NCI-H2107 (cell line): ENCODE measurements around the gene RNF148.
"Not testable (repeated sequence)": the region's sequence is repeated elsewhere in the genome, so short reads cannot be mapped to it uniquely, and the experiment has no call there.

ENCODE experiments used
- DNase-seq: peaks from one replicate; lab custom pipeline; 2025; lab: John Stamatoyannopoulos, UW

RNF148 gene

DNA sequence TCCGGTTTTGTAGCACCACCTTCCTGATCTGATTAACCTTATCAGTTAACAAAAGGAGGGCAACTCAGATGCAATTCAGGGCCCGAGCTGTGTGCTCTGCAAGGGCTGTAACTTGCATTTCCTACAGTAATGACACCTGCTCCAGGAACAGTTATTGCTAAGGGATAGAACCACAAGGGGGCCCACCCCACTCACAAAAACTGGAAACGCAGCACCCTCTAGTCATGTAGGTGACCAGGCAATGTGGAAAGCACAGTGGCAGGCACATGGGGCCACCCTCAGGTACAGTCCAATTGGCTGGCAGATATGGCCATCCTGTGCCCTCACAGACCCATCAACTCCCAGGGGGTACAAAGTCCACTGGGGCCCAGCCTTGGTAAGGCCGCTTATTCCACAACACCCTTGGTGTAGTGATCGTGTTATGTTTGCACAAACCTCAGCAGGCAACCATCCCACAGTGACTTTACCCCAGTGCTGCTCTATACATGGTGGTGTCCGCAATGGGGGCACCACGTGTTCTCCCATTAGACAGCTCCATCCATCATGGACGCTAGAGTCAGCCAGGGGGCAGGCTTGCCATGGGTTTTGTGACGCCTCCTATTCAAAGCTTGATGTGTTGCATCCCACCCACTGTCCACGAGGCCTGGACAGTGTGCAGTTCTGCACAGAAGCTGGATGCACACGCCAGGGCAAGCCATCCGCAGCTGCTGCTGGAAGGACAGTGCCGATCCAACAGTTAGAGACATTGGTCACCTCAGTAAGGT is 13.2 kb downstream of the RNF148 start:
- no peak for DNase-seq

DNA sequence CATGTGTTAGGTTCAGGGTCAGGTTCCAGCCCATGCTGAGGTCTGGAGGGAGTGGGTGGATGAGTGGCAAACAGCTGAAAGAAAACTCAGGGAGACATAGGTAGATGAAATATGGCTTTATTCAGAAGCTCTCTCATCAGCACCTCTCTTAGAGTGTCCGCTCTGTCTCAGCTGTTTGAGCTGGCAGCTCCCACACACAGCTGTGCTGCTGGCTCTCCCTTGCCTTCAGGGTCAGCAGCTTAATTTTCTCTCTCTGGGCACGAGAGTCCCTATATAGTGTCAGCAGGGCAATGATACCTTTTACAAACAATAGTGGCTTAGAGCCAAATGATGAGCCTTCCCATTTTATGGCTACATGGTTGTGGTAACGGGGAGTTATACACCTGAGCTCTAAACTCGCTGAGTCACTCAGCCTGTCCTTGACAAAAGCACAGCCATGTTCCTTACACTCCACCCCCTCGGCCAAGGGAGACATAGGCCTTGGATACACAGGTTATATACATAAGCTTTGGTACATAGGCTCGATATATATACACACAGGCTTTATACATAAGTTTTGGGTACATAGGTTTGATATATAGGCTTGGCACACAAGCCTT is 14.2 kb downstream of the RNF148 start:
- no peak for DNase-seq

DNA sequence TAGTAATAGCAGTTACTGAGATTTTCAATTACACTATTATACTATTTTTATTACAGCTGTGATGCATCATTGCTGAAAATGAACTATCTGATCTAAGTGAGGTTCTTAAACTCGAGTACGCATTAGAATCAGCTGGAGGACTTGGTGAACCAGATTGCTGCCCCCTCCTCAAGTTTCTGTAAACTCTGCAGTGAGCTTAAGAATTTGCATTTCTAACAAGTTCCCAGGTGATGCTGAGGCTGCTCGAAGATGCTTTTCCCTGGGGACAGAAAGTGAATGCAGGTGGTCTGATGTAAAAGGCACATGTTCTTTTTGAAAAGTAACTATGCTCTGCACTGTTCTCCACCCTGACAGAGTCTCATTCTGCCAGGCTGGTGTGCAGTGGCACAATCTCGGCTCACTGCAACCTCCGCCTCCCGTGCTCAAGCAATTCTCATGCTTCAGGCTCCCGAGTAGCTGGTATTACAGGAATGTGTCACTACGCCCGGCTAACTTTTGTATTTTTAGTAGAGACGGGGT is 16.3 kb downstream of the RNF148 start:
- no peak for DNase-seq

GRCh38 chr7:122684504-122684903 is 18.2 kb downstream of the RNF148 start:
- DNase-seq, result no peak

DNA sequence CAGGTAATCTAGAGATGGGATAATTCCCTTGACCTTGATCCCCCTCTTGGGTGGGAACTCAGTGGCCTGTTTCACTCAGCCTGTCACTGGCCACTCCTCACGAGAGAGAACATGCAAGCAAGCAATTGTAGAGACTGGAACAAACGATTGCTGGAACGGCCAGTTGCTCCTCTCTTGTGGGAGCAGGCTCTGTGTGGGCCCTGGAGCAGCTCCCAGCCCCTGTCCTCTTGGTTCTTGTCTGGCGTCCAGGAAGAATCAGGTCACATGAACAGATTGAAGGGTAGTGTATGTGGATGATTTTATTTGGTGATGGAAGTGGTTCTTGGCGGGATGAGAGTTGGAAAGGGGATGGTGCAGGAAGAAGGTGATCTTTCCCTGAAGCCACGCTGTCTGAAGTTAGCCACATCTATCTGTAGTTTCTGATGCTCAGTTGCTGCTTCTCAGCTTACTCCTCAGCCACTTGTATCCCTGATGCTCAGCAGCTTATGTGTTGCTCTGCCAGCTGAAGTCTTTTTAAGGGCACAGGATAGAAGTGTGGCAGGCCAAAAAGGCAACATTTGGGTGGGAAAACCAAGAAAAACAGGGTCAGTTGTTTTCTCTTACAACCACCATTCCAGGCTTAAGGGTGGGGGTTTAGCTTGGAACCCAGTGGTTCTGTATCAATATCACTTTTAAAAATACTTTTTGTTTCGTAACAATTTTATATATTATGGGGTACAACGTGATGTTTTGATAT is 19.7 kb downstream of the RNF148 start:
- DNase-seq, result no peak

DNA sequence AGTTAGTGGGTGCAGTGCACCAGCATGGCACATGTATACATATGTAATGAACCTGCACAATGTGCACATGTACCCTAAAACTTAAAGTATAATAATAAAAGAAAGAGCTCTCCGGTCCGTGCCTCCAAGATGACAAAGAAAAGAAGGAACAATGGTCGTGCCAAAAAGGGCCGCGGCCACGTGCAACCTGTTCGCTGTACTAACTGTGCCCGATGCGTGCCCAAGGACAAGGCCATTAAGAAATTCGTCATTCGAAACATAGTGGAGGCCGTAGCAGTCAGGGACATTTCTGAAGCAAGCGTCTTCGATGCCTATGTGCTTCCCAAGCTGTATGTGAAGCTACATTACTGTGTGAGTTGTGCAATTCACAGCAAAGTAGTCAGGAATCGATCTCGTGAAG is 21.5 kb downstream of the RNF148 start:
- not testable (repeated sequence) for DNase-seq

DNA sequence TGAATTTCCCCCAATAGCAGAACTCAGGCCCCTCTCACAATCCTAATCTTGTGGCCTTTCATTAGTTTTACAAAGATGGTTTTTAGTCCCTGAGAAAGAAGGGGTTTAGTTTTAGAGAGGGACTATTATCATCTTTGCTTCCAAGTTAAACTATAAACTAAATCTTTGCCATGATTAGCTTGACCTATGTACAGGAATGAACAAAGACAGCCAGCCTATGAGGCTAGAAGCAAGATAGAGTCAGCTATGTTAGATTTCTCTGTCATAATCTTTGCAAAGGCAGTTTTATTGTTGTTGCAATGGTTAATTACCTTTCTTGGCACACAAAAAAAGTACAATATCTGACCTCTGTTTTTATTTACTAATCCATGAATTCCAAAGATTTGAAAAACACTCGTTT is 22.9 kb downstream of the RNF148 start:
- DNase-seq, result no peak

GRCh38 chr7:122679269-122679709 is 23.4 kb downstream of the RNF148 start:
- not testable (repeated sequence) for DNase-seq

DNA sequence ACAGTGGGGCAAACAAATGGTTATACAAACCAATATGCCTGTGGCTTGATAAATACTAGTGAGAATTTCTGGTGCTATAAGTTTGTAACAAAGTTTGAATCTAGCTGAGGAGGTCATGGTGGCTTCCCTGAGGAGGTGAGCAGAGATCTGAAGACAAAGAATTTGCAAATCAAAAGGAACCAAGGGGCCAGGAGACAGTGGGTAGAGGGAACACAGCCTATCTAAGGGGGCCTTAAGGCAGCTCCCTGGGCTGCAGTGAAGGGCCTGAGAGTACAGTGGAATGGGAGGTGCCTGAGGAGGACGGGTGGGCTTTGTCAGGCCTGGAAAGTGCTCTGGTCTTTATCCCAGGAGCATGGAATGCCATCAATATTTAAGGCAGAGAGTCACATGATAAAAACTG is 25.6 kb downstream of the RNF148 start:
- no peak for DNase-seq

DNA sequence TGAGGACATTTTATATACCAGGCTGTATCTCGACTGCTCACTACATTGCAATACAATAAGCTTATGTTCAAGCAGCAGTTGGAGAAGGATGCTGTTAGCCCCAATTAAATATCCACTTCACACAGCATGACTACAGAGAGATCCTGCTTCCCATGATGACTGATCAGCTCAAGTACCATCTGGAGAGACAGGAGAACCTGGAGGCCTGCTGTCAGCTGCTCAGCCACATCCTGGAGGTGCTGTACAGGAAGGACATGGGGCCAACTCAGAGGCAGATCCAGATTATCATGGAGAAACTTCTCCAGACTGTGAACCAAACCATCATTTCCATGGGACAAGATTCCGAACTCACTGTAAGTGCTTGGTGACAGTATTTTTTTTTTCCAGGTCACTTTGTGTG is 26.3 kb downstream of the RNF148 start:
- no peak for DNase-seq

DNA sequence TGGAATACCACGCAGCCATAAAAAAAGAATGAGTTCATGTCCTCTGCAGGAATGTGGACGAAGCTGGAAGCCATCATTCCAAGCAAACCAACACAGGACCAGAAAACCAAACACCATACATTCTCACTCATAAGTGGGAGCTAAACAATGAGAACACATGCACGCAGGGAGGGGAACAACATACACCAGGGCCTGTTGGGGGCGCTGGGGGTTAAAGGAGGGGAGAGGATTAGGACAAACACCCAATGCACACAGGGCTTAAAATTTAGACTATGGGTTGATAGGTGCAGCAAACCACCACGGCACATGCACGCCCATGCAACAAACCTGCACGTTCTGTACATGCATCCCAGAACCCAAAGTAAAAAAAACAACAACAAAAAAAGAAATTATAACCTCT is 27.1 kb downstream of the RNF148 start:
- no peak for DNase-seq

DNA sequence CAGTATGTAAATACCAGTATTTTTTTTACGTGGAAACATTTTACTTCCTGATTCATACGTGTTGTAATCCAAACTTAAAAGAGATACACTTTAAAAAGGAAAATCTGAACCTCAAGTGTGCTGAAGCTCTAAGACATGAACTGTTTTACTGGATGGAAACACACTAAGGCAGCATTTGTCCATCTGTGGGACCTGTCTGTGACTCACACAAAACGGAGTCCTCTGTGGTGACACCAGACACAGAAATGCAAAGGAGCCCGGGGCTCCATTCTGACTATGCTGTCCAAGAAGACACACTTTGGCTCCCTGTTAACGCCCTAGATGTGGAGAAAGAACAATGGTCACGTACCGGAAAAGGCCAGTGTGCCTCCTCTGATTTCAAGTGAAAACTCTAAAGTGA is 27.7 kb downstream of the RNF148 start:
- DNase-seq, result no peak

DNA sequence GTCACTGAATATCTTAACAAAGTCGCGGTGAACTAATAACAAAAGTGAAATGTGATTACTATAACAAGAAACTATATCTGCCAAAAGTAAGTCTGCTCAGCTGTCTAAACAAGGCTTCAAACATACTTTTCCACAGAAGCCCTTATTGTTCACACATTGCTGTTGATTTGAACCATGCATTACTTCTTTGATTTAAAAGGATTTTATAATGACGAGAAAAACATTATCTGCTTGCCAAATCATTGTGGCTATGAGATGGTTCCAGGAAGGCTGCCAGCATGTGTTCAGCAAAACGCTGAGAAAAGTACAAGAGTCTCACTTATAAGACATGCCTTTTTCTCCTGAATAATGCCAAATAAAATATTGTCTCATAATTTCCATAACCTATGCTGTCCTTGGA is 28.2 kb downstream of the RNF148 start:
- no peak for DNase-seq

DNA sequence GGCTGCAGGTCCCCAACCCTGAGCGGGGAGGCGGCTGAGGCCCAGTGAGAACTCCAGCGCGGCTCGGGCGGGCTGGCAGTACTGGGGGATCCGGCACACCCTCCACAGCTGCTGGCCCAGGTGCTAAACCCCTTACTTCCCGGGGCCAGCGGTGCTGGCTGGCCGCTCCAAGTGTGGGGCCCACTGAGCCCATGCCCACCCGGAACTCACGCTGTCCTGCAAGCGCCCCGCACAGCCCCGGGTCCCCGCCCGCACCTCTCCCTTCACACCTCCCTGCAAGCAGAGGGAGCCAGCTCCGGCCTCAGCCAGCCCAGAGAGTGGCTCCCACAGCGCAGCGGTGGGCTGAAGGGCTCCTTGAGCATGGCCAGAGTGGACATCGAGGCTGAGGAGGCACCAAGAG is 28.8 kb downstream of the RNF148 start:
- no peak for DNase-seq

- DNase-seq, result no peak
Measured at GRCh38 chr7:122672536-122672935, 30.2 kb downstream of the RNF148 start.

DNA sequence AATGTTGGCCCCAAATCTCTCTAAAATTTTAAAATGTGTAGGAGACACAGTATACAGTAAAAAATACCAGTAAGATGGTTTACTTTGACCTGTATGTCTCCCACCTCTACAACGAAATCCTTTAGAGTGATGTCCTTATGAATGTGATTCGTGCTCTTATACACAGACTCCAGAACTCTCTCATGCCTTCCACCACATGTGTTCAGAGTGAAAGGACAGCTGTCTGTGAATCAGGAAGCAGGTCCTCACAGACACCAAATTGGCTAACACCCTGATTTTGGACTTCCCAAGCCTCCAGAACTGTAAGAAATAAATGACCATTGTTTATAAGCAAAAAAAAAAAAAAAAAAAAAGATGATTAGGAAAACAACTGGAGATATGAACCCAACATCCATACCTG is 39.0 kb downstream of the RNF148 start:
- no peak for DNase-seq

DNA sequence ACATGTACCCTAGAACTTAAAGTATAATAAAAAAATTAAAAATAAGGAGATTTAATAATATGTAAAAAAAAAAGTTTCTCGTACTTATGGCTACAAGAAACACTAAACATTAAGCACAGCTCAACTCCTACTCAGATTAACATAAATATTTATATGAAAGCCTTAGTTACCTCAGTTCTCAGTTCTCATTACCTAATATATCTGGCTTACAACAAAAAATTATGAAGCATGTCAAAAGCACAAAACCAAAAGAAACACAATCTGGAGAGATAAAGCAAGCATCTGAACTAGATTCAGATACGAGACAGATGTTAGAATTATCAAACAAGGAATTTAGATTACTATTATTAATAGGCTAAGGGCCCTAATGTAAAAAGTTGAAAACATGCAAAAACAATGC is 43.9 kb downstream of the RNF148 start:
- DNase-seq, result no peak

- DNase-seq, result no peak
Measured at GRCh38 chr7:122653685-122654084, 49.0 kb downstream of the RNF148 start.

- DNase-seq, result no peak
Measured at GRCh38 chr7:122652876-122653275, 49.8 kb downstream of the RNF148 start.
